Uterus (tissue), 2 donors: ENCODE data around the gene SATB2.

Experiments used
- CTCF ChIP-seq, 4 experiments: fragments of 200-600 bp in 2 of 4; fragments of 450-650 bp in 2 of 4; sonication (generic) in 2 of 4; IDR thresholded peaks; one replicate each; pipeline ENCODE4 v1.5.1; 2016 to 2019; ENCODE audit warnings: antibody characterized with exemption in 4 of 4, mild to moderate bottlenecking in 2 of 4, moderate library complexity in 1 of 4
- POLR2A ChIP-seq, 2 donors: fragments of 450-650 bp; IDR thresholded peaks; one replicate each; pipeline ENCODE4 v1.6.1; 2016; ENCODE audit warnings: antibody characterized with exemption in 2 of 2, mild to moderate bottlenecking in 1 of 2, moderate library complexity in 1 of 2

- no peak for TF ChIP-seq CTCF (IDR thresholded peaks at IDR 0.05)
- TF ChIP-seq POLR2A (IDR thresholded peaks at IDR 0.05) = no peak
Observed at GRCh38 chr2:199470361-199470671, 12.6 kb upstream of the SATB2 start.
